Measurements from ENCODE around the gene ELMO3.

Gene ELMO3

GRCh38 chr16:67201411-67202345 lies 2.7 kb downstream of the ELMO3 start:
- peaks cover 4 to 15% of the 10 kb centered on the region in 2 donors for H3K4me1 Mint-ChIP-seq (ENCODE audit: low read depth in 2 of 2)
- no peaks in the 10 kb centered on the region for H3K9me3 Mint-ChIP-seq
- no peak overlapping the region for H3K27ac Mint-ChIP-seq
- no peak overlapping the region for H3K4me3 Mint-ChIP-seq
- DNase-seq (no peak), ATAC-seq (replicated peaks) (no peak)
- H3K27me3 Mint-ChIP-seq, result no peaks in the 10 kb centered on the region
- peaks cover 27% of the 10 kb centered on the region for H3K36me3 Mint-ChIP-seq (ENCODE audit: insufficient read depth)

- no peaks in the 10 kb centered on the region for H3K9me3 Mint-ChIP-seq
- no peak for ATAC-seq (replicated peaks)
- H3K27me3 Mint-ChIP-seq, result no peaks in the 10 kb centered on the region
- peaks cover 0 to 12% of the 10 kb centered on the region in 2 donors for H3K4me1 Mint-ChIP-seq (ENCODE audit: low read depth in 2 of 2)
- no peak overlapping the region for H3K4me3 Mint-ChIP-seq
- peaks cover 24% of the 10 kb centered on the region for H3K36me3 Mint-ChIP-seq (ENCODE audit: insufficient read depth)
- no peak overlapping the region for H3K27ac Mint-ChIP-seq
- DNase-seq, result no peak
Measured at GRCh38 chr16:67202426-67202825, 3.5 kb downstream of the ELMO3 start.

GRCh38 chr16:67202956-67203493 lies 4.1 kb downstream of the ELMO3 start:
- Mint-ChIP-seq H3K36me3 (ENCODE audit: insufficient read depth) (peaks cover 22% of the 10 kb centered on the region), H3K9me3 (no peaks in the 10 kb centered on the region), H3K4me3 (no peak overlapping the region), H3K4me1 (ENCODE audit: low read depth in 2 of 2) (peaks cover 0 to 12% of the 10 kb centered on the region in 2 donors), H3K27ac (no peak overlapping the region), H3K27me3 (no peaks in the 10 kb centered on the region)
- DNase-seq (no peak), ATAC-seq (replicated peaks) (no peak)

GRCh38 chr16:67204076-67204475 lies 5.1 kb downstream of the ELMO3 start:
- DNase-seq (no peak), ATAC-seq (replicated peaks) (no peak)
- H3K27me3 Mint-ChIP-seq, result no peaks in the 10 kb centered on the region
- H3K4me1 Mint-ChIP-seq (ENCODE audit: low read depth in 2 of 2), result peaks cover 0 to 9% of the 10 kb centered on the region in 2 donors
- H3K9me3 Mint-ChIP-seq, result no peaks in the 10 kb centered on the region
- H3K27ac Mint-ChIP-seq, result no peak overlapping the region
- H3K4me3 Mint-ChIP-seq, result no peak overlapping the region
- peaks cover 15% of the 10 kb centered on the region for H3K36me3 Mint-ChIP-seq (ENCODE audit: insufficient read depth)

- Mint-ChIP-seq H3K4me1 (ENCODE audit: low read depth in 2 of 2) (peaks cover 0 to 9% of the 10 kb centered on the region in 2 donors), H3K27ac (peak overlapping the region; percentile 12 to 79), H3K9me3 (no peaks in the 10 kb centered on the region), H3K36me3 (ENCODE audit: insufficient read depth) (peaks cover 8% of the 10 kb centered on the region), H3K27me3 (no peaks in the 10 kb centered on the region), H3K4me3 (no peak overlapping the region)
- DNase-seq, result no peak
- no peak for ATAC-seq (replicated peaks)
Measured at GRCh38 chr16:67206129-67206837, 7.4 kb downstream of the ELMO3 start.

GRCh38 chr16:67206838-67207248 lies 7.9 kb downstream of the ELMO3 start:
- Mint-ChIP-seq H3K36me3 (ENCODE audit: insufficient read depth) (peaks cover 5% of the 10 kb centered on the region), H3K4me3 (no peak overlapping the region), H3K27me3 (no peaks in the 10 kb centered on the region), H3K4me1 (ENCODE audit: low read depth in 2 of 2) (peaks cover 0 to 9% of the 10 kb centered on the region in 2 donors), H3K27ac (peak overlapping the region; percentile 12 to 79), H3K9me3 (no peaks in the 10 kb centered on the region)
- no peak for DNase-seq
- ATAC-seq (replicated peaks), result no peak

GRCh38 chr16:67207249-67208091 lies 8.5 kb downstream of the ELMO3 start:
- peaks cover 0 to 9% of the 10 kb centered on the region in 2 donors for H3K4me1 Mint-ChIP-seq (ENCODE audit: low read depth in 2 of 2)
- ATAC-seq (replicated peaks) (no peak), DNase-seq (no peak)
- H3K9me3 Mint-ChIP-seq, result no peaks in the 10 kb centered on the region
- H3K27me3 Mint-ChIP-seq, result no peaks in the 10 kb centered on the region
- H3K4me3 Mint-ChIP-seq, result no peak overlapping the region
- no peaks in the 10 kb centered on the region for H3K36me3 Mint-ChIP-seq (ENCODE audit: insufficient read depth)
- H3K27ac Mint-ChIP-seq, result peak overlapping the region in 1 of 2 donors; percentile 79

- no peak overlapping the region for H3K4me3 Mint-ChIP-seq
- no peaks in the 10 kb centered on the region for H3K36me3 Mint-ChIP-seq (ENCODE audit: insufficient read depth)
- no peak overlapping the region for H3K27ac Mint-ChIP-seq
- no peaks in the 10 kb centered on the region for H3K27me3 Mint-ChIP-seq
- DNase-seq (no peak), ATAC-seq (replicated peaks) (no peak)
- H3K4me1 Mint-ChIP-seq (ENCODE audit: low read depth in 2 of 2), result peaks cover 0 to 9% of the 10 kb centered on the region in 2 donors
- H3K9me3 Mint-ChIP-seq, result no peaks in the 10 kb centered on the region
Measured at GRCh38 chr16:67208154-67208896, 9.4 kb downstream of the ELMO3 start.

GRCh38 chr16:67209565-67209964 lies 10.6 kb downstream of the ELMO3 start:
- DNase-seq, result no peak
- Mint-ChIP-seq H3K9me3 (no peaks in the 10 kb centered on the region), H3K4me1 (ENCODE audit: low read depth in 2 of 2) (peaks cover 0 to 9% of the 10 kb centered on the region in 2 donors), H3K27ac (peak overlapping the region in 1 of 2 donors; percentile 28), H3K36me3 (ENCODE audit: insufficient read depth) (no peaks in the 10 kb centered on the region), H3K27me3 (no peaks in the 10 kb centered on the region), H3K4me3 (no peak overlapping the region)
- no peak for ATAC-seq (replicated peaks)

GRCh38 chr16:67210069-67210937 lies 11.4 kb downstream of the ELMO3 start:
- Mint-ChIP-seq H3K9me3 (no peaks in the 10 kb centered on the region), H3K4me1 (ENCODE audit: low read depth in 2 of 2) (peaks cover 0 to 9% of the 10 kb centered on the region in 2 donors), H3K4me3 (no peak overlapping the region), H3K36me3 (ENCODE audit: insufficient read depth) (no peaks in the 10 kb centered on the region), H3K27ac (no peak overlapping the region), H3K27me3 (no peaks in the 10 kb centered on the region)
- DNase-seq, result no peak
- no peak for ATAC-seq (replicated peaks)

- ATAC-seq (replicated peaks) (no peak), DNase-seq (no peak)
- H3K27ac Mint-ChIP-seq, result no peak overlapping the region
- H3K27me3 Mint-ChIP-seq, result no peaks in the 10 kb centered on the region
- H3K4me1 Mint-ChIP-seq (ENCODE audit: low read depth in 2 of 2), result peaks cover 3 to 6% of the 10 kb centered on the region in 2 donors
- no peaks in the 10 kb centered on the region for H3K9me3 Mint-ChIP-seq
- no peak overlapping the region for H3K4me3 Mint-ChIP-seq
- H3K36me3 Mint-ChIP-seq (ENCODE audit: insufficient read depth), result no peaks in the 10 kb centered on the region
Measured at GRCh38 chr16:67211674-67212073, 12.7 kb downstream of the ELMO3 start.

GRCh38 chr16:67212766-67213165 lies 13.8 kb downstream of the ELMO3 start:
- no peak for DNase-seq
- no peaks in the 10 kb centered on the region for H3K27me3 Mint-ChIP-seq
- ATAC-seq (replicated peaks), result no peak
- no peaks in the 10 kb centered on the region for H3K36me3 Mint-ChIP-seq (ENCODE audit: insufficient read depth)
- H3K9me3 Mint-ChIP-seq, result no peaks in the 10 kb centered on the region
- H3K4me1 Mint-ChIP-seq (ENCODE audit: low read depth in 2 of 2), result peaks cover 2 to 6% of the 10 kb centered on the region in 2 donors
- H3K27ac Mint-ChIP-seq, result peak overlapping the region in 1 of 2 donors; percentile 39
- H3K4me3 Mint-ChIP-seq, result no peak overlapping the region
